ENCODE results near the gene OTOP2.

The OTOP2 gene

GRCh38 chr17:74930535-74931036 lies 6.5 kb downstream of the OTOP2 start:
- Histone ChIP-seq H3K4me2 (ENCODE audit: low read length) (no peak overlapping the region), H3K4me3 (ENCODE audit: low read depth, low read length) (no peak overlapping the region), H3K27ac (no peak overlapping the region), H3K9ac (no peak overlapping the region), H3K36me3 (ENCODE audit: control insufficient read depth, insufficient read depth, low read length) (no peaks in the 10 kb centered on the region), H3K79me2 (no peaks in the 10 kb centered on the region), H3K4me1 (no peaks in the 10 kb centered on the region), H3K27me3 (ENCODE audit: control insufficient read depth, insufficient read depth, low read length) (peaks cover 3% of the 10 kb centered on the region), H3K9me3 (ENCODE audit: control insufficient read depth, low read length) (no peaks in the 10 kb centered on the region), H2AFZ (no peak overlapping the region)
- TF ChIP-seq CTCF (IDR thresholded peaks at IDR 0.05), result no peak

GRCh38 chr17:74935048-74935447 lies 11.0 kb downstream of the OTOP2 start:
- Histone ChIP-seq H2AFZ (no peak overlapping the region), H3K4me1 (no peaks in the 10 kb centered on the region), H3K36me3 (ENCODE audit: control insufficient read depth, insufficient read depth, low read length) (no peaks in the 10 kb centered on the region), H3K9ac (no peak overlapping the region), H3K9me3 (ENCODE audit: control insufficient read depth, low read length) (no peaks in the 10 kb centered on the region), H3K27me3 (ENCODE audit: control insufficient read depth, insufficient read depth, low read length) (peaks cover 8% of the 10 kb centered on the region), H3K79me2 (no peaks in the 10 kb centered on the region), H3K4me2 (ENCODE audit: low read length) (no peak overlapping the region), H3K27ac (no peak overlapping the region), H3K4me3 (ENCODE audit: low read depth, low read length) (no peak overlapping the region)
- no peak for TF ChIP-seq CTCF (IDR thresholded peaks at IDR 0.05)

GRCh38 chr17:74935585-74936469 lies 11.8 kb downstream of the OTOP2 start, which contains the start of gene OTOP3:
OTOP3 (plus strand) TSS chr17:74935898; CDS start chr17:74935922, 24 bp downstream.
- H3K9me3 ChIP-seq (ENCODE audit: control insufficient read depth, low read length), result no peaks in the 10 kb centered on the region
- H3K4me1 ChIP-seq, result no peaks in the 10 kb centered on the region
- H3K27me3 ChIP-seq (ENCODE audit: control insufficient read depth, insufficient read depth, low read length), result peaks cover 8% of the 10 kb centered on the region
- no peaks in the 10 kb centered on the region for H3K36me3 ChIP-seq (ENCODE audit: control insufficient read depth, insufficient read depth, low read length)
- H3K9ac ChIP-seq, result no peak within 1 kb of the TSS
- no peak within 1 kb of the TSS for H3K27ac ChIP-seq
- peak within 1 kb of the TSS; percentile 22 for H3K4me2 ChIP-seq (ENCODE audit: low read length)
- H3K79me2 ChIP-seq, result no peaks in the 10 kb centered on the region
- no peak for TF ChIP-seq CTCF (IDR thresholded peaks at IDR 0.05)
- no peak within 1 kb of the TSS for H3K4me3 ChIP-seq (ENCODE audit: low read depth, low read length)
- H2AFZ ChIP-seq, result peak within 1 kb of the TSS; percentile 38

- Histone ChIP-seq H3K4me3 (ENCODE audit: low read depth, low read length) (no peak overlapping the region), H3K4me1 (peaks cover under 1% of the 10 kb centered on the region), H3K36me3 (ENCODE audit: control insufficient read depth, insufficient read depth, low read length) (no peaks in the 10 kb centered on the region), H3K4me2 (ENCODE audit: low read length) (no peak overlapping the region), H3K9ac (no peak overlapping the region), H2AFZ (no peak overlapping the region), H3K9me3 (ENCODE audit: control insufficient read depth, low read length) (no peaks in the 10 kb centered on the region), H3K79me2 (no peaks in the 10 kb centered on the region), H3K27ac (no peak overlapping the region), H3K27me3 (ENCODE audit: control insufficient read depth, insufficient read depth, low read length) (peaks cover 8% of the 10 kb centered on the region)
- no peak for TF ChIP-seq CTCF (IDR thresholded peaks at IDR 0.05)
Measured at GRCh38 chr17:74936470-74936799, 12.4 kb downstream of the OTOP2 start.
